Astrocyte (in vitro differentiated cells and primary cell): ENCODE data around the gene VTCN1. TPM values are rescaled to one million over a fixed set of nuclear protein-coding genes. Genes with fewer than 3 reads are reported as not detected.

Source experiments
- DNase-seq: peaks from one replicate; pipeline ENCODE4 v3.0.0-alpha.2; 2010; ENCODE audit warnings: low read depth
- FAIRE-seq: peaks from 2 replicates; lab custom pipeline; 2011; peaks lifted over from hg19 to GRCh38; lab: Jason Lieb, UNC
- H2AFZ ChIP-seq: 2 replicates; pipeline ENCODE4 v1.6.0; 2012; ENCODE audit warnings: low read depth, low read length, inconsistent platforms
- H3K27ac ChIP-seq: 2 replicates; pipeline ENCODE4 v1.5.1; 2011; ENCODE audit warnings: low read depth, low read length, inconsistent platforms
- H3K27me3 ChIP-seq: 2 replicates; pipeline ENCODE4 v1.6.0; 2011; ENCODE audit warnings: low read length, inconsistent platforms; ENCODE audit not compliant: insufficient read depth
- H3K36me3 ChIP-seq: 2 replicates; pipeline ENCODE4 v1.5.1; 2011; ENCODE audit warnings: low read length, inconsistent platforms; ENCODE audit not compliant: insufficient read depth
- H3K4me1 ChIP-seq: 2 replicates; pipeline ENCODE4 v1.5.1; 2011; ENCODE audit warnings: low read length, inconsistent platforms; ENCODE audit not compliant: insufficient read depth
- H3K4me2 ChIP-seq: 2 replicates; pipeline ENCODE4 v1.6.0; 2012; ENCODE audit warnings: low read length, inconsistent platforms
- H3K4me3 ChIP-seq: 2 replicates; pipeline ENCODE4 v1.5.1; 2011; ENCODE audit warnings: low read depth, mild to moderate bottlenecking, low read length, inconsistent platforms; ENCODE audit not compliant: insufficient read depth
- H3K79me2 ChIP-seq: 2 replicates; pipeline ENCODE4 v1.6.0; 2012; ENCODE audit warnings: mild to moderate bottlenecking, low read length, inconsistent platforms; ENCODE audit not compliant: insufficient read depth
- H3K9ac ChIP-seq: 2 replicates; pipeline ENCODE4 v1.6.0; 2012; ENCODE audit warnings: mild to moderate bottlenecking, low read length, inconsistent platforms
- H3K9me3 ChIP-seq: 2 replicates; pipeline ENCODE4 v1.5.1; 2012; ENCODE audit warnings: low read depth, mild to moderate bottlenecking, low read length, inconsistent platforms; ENCODE audit not compliant: insufficient read depth
- H4K20me1 ChIP-seq: 2 replicates; pipeline ENCODE4 v1.6.0; 2012; ENCODE audit warnings: low read length, inconsistent platforms; ENCODE audit not compliant: insufficient read depth
- H3K27ac Mint-ChIP-seq: one replicate; pipeline ENCODE4 v1.8.0; 2021; ENCODE audit warnings: mild to moderate bottlenecking, mixed read lengths; ENCODE audit not compliant: unreplicated experiment
- H3K27me3 Mint-ChIP-seq: one replicate; pipeline ENCODE4 v1.8.0; 2021; ENCODE audit warnings: low read depth, mixed read lengths; ENCODE audit not compliant: unreplicated experiment
- H3K36me3 Mint-ChIP-seq: one replicate; pipeline ENCODE4 v1.8.0; 2021; ENCODE audit warnings: low read depth, mixed read lengths; ENCODE audit not compliant: unreplicated experiment
- H3K4me1 Mint-ChIP-seq: one replicate; pipeline ENCODE4 v1.8.0; 2021; ENCODE audit warnings: low read depth, mixed read lengths; ENCODE audit not compliant: unreplicated experiment
- H3K4me3 Mint-ChIP-seq: one replicate; pipeline ENCODE4 v1.8.0; 2021; ENCODE audit warnings: mild to moderate bottlenecking, moderate library complexity, mixed read lengths; ENCODE audit not compliant: unreplicated experiment
- H3K9me3 Mint-ChIP-seq: one replicate; pipeline ENCODE4 v1.8.0; 2021; ENCODE audit warnings: mild to moderate bottlenecking, mixed read lengths; ENCODE audit not compliant: unreplicated experiment
- EZH2 ChIP-seq: IDR thresholded peaks from 2 replicates; pipeline ENCODE4 v1.6.1; 2012; ENCODE audit warnings: mild to moderate bottlenecking, low read length, inconsistent platforms; ENCODE audit not compliant: insufficient read depth
- total RNA-seq: library from RNA; stranded (reverse); gene quantifications from 2 replicates; pipeline ENCODE4 v1.2.1, GENCODE V29; 2021
- TF ChIP-seq, protein P1 (sequence below): IDR thresholded peaks from 2 replicates; pipeline ENCODE4 v1.5.1; 2011; ENCODE audit warnings: low read depth, mild to moderate bottlenecking, inconsistent platforms, low read length, moderate library complexity; ENCODE audit not compliant: insufficient read depth

VTCN1 gene
- total RNA-seq, 1 donor from 2014 or later, result 1.3 TPM

DNA sequence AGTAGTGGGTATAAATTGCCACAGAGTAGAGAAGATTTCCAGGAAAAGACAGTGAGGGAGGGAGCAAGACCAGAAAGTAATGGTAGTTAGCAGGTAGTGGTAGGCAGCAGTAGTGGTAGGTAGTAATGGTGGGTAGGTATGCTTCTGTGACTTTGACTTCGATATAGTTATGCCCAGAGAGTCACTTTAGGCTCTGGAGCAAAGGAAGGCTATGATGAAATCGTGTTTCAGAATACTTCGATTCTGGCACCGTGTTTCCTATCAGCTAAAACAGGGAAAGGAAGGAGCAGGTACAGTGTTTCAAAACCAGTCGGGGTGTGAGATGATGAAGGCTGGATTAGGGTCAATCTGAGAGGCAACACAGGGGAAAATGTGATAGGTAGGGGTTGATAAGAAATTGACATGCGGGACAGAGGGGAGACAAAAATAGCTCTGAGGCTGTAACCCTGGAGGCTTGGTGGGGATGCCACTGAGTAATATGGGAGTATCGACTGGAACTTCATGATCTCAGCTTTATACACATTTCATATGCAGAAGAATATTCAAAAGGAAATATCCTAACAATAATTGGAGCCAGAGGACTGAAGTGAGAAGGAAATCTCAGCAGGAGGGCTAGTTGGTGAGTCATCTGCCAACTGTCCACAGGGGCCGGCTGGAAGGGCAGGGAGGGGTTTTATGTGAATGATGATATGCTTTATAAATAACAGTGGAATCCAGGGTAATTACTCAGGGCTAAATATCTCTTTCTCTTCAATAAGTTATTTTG is 64.0 kb downstream of the VTCN1 start:
- peak; percentile 76 for FAIRE-seq
- no peak overlapping the region for H3K4me3 Mint-ChIP-seq
- H3K9me3 ChIP-seq, result no peaks in the 10 kb centered on the region

DNA sequence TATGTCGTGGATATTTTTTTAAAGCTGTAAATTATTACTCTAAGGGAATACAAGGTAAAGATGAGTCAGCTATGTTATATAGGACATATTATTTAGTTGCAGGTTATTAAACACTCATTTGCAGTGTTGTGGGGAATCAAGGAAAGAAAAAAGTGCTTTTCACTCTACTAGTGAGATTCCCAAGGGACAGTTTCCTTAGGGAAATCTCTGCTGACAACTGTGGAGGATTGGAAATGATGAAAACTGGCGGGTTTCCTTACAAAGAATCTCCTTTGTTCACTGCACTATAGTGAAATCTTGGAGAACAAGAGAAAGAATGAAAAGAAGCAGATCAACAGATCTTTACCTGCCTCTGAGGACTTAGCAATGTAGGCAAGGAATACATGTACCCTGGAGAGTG is 64.7 kb downstream of the VTCN1 start:
- no peak overlapping the region for H3K27ac Mint-ChIP-seq
- no peak overlapping the region for H3K4me3 Mint-ChIP-seq

More for the DNA sequence above, 64.0 kb downstream of the VTCN1 start:
- TF ChIP-seq EZH2, result no peak
- TF ChIP-seq, protein P1, sequence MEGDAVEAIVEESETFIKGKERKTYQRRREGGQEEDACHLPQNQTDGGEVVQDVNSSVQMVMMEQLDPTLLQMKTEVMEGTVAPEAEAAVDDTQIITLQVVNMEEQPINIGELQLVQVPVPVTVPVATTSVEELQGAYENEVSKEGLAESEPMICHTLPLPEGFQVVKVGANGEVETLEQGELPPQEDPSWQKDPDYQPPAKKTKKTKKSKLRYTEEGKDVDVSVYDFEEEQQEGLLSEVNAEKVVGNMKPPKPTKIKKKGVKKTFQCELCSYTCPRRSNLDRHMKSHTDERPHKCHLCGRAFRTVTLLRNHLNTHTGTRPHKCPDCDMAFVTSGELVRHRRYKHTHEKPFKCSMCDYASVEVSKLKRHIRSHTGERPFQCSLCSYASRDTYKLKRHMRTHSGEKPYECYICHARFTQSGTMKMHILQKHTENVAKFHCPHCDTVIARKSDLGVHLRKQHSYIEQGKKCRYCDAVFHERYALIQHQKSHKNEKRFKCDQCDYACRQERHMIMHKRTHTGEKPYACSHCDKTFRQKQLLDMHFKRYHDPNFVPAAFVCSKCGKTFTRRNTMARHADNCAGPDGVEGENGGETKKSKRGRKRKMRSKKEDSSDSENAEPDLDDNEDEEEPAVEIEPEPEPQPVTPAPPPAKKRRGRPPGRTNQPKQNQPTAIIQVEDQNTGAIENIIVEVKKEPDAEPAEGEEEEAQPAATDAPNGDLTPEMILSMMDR, result no peak
- Histone ChIP-seq H2AFZ (no peak overlapping the region), H3K4me3 (no peak overlapping the region), H3K79me2 (no peaks in the 10 kb centered on the region), H3K36me3 (no peaks in the 10 kb centered on the region), H3K4me1 (peaks cover 24% of the 10 kb centered on the region), H3K9ac (peak overlapping the region; percentile 71), H3K27me3 (no peaks in the 10 kb centered on the region), H3K27ac (peak overlapping the region; percentile 88), H3K4me2 (peak overlapping the region; percentile 72), H4K20me1 (no peaks in the 10 kb centered on the region)
- Mint-ChIP-seq H3K36me3 (no peaks in the 10 kb centered on the region), H3K4me1 (peaks cover 22% of the 10 kb centered on the region), H3K9me3 (peaks cover 6% of the 10 kb centered on the region), H3K27ac (peak overlapping the region; percentile 82), H3K27me3 (no peaks in the 10 kb centered on the region)
- DNase-seq, result peak; percentile 95

More for the DNA sequence above, 64.7 kb downstream of the VTCN1 start:
- no peak for FAIRE-seq
- Histone ChIP-seq H3K36me3 (no peaks in the 10 kb centered on the region), H3K4me1 (peaks cover 27% of the 10 kb centered on the region), H3K79me2 (no peaks in the 10 kb centered on the region), H3K9me3 (no peaks in the 10 kb centered on the region), H3K27me3 (no peaks in the 10 kb centered on the region), H3K4me3 (no peak overlapping the region), H3K9ac (peak overlapping the region; percentile 71), H3K27ac (peak overlapping the region; percentile 88), H2AFZ (no peak overlapping the region), H4K20me1 (no peaks in the 10 kb centered on the region), H3K4me2 (peak overlapping the region; percentile 69)
- Mint-ChIP-seq H3K36me3 (no peaks in the 10 kb centered on the region), H3K9me3 (peaks cover 1% of the 10 kb centered on the region), H3K27me3 (no peaks in the 10 kb centered on the region), H3K4me1 (peaks cover 22% of the 10 kb centered on the region)
- TF ChIP-seq EZH2, result no peak
- TF ChIP-seq, protein P1, result no peak
- DNase-seq, result no peak
